ENCODE data around the gene BSN.
A peak's percentile ranks its signal among the peaks of the same experiment; 100 is the strongest.

BSN gene

DNA sequence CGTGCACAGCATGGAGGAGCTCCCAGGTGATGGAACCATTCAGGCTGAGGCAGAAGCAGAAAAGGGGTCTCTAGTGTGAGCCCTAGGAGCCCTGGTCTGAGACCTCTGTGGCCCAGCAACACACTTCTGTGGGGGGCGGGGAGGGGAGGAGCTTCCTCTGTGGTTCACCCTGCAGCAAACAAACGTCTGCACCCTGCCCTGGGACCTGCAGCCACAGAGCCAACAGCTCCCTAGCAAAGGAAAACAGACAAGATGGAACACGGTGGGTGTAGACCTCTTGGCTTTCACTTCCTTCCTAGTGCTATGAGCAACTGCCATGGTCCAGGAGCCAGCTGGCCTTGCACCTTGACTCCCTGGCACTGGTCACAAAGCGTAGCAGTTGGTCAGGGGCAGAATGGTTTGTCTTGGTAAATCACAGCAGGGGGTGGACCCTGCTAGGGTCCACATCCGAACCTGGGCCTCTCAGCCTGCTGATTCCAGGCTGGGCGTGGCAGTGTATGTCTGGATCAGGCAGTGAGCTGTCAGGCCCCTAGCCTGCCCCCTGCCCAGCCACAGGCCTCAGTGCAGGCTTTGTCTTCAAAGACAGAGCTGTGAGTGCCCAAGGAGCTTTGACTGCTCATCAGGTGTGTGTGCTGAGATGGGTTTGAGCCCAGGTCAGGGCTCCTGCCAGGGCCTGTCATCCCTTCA is 158.5 kb downstream of the BSN start:
- H3K27ac ChIP-seq (ENCODE audit: extremely low read depth, low read depth, low read length), result no peak overlapping the region
- H3K4me1 ChIP-seq (ENCODE audit: control insufficient read depth, insufficient read depth, low read length), result no peaks in the 10 kb centered on the region
- H3K9me3 ChIP-seq (ENCODE audit: control insufficient read depth, insufficient read depth, low read depth, low read length), result no peaks in the 10 kb centered on the region
- TF ChIP-seq, protein P1, sequence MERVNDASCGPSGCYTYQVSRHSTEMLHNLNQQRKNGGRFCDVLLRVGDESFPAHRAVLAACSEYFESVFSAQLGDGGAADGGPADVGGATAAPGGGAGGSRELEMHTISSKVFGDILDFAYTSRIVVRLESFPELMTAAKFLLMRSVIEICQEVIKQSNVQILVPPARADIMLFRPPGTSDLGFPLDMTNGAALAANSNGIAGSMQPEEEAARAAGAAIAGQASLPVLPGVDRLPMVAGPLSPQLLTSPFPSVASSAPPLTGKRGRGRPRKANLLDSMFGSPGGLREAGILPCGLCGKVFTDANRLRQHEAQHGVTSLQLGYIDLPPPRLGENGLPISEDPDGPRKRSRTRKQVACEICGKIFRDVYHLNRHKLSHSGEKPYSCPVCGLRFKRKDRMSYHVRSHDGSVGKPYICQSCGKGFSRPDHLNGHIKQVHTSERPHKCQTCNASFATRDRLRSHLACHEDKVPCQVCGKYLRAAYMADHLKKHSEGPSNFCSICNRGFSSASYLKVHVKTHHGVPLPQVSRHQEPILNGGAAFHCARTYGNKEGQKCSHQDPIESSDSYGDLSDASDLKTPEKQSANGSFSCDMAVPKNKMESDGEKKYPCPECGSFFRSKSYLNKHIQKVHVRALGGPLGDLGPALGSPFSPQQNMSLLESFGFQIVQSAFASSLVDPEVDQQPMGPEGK (tag by site-specific recombination; IDR thresholded peaks at IDR 0.05), result no peak
- no peak for TF ChIP-seq ZNF311 (tag by site-specific recombination; IDR thresholded peaks at IDR 0.05; ENCODE audit: borderline replicate concordance)
- TF ChIP-seq ZNF2 (tag by site-specific recombination; IDR thresholded peaks at IDR 0.05), result no peak
- TF ChIP-seq MZF1 (tag by site-specific recombination; IDR thresholded peaks at IDR 0.05; ENCODE audit: borderline replicate concordance), result no peak
- no peak for TF ChIP-seq RBAK (tag by site-specific recombination; IDR thresholded peaks at IDR 0.05)
- no peak for TF ChIP-seq ZNF121 (tag by site-specific recombination; IDR thresholded peaks at IDR 0.05)
- H3K4me3 ChIP-seq (ENCODE audit: low read depth, low read length), result no peak overlapping the region
- peaks cover 0 to 56% of the 10 kb centered on the region in 2 experiments; a peak in 2 of 3 replicates for H3K36me3 ChIP-seq (ENCODE audit: control insufficient read depth in 2 of 2, insufficient read depth in 1 of 2, low read length in 2 of 2)
- ChIA-PET POLR2A (no interaction called here), CTCF (interaction anchor here (1.1 kb wide), 1 partner anchor 10 kb away, joined by 3 read pairs; no protein-coding TSS in a partner anchor)

DNA sequence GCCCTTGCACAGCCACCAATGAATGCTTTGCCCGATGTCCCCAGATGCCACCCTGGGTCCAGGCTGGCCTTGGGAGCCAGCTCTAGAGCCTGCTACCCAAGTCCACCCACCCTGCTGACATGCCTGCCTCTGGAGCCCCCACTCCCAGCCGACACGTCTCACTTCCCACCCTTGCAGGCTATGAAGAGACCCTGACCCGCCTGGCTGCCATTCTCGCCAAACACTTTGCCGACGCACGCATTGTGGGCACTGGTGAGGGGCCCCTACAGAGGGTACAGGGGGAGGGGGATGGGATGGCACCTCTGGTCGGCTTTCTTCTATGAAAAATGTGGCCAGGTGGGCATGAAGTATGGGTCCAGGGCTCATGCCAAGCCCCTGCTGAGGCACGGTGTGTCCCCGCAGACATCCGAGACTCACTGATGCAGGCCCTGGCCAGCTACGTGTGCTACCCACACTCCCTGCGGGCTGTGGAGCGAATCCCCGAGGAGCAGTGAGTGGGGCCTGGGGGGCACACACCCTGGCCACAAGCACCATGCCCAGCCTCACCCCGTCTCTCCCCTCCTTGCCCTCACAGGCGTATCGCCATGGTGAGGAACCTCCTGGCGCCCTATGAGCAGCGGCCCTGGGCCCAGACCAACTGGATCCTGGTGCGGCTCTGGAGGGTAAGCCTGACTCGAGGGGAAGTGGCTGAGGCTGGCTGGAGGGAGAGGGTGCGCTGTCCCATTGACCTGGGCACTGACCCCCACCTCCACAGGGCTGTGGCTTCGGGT is 159.2 kb downstream of the BSN start:
- no peak overlapping the region for H3K4me3 ChIP-seq (ENCODE audit: low read depth, low read length)
- CTCF ChIA-PET, result no interaction called here

DNA sequence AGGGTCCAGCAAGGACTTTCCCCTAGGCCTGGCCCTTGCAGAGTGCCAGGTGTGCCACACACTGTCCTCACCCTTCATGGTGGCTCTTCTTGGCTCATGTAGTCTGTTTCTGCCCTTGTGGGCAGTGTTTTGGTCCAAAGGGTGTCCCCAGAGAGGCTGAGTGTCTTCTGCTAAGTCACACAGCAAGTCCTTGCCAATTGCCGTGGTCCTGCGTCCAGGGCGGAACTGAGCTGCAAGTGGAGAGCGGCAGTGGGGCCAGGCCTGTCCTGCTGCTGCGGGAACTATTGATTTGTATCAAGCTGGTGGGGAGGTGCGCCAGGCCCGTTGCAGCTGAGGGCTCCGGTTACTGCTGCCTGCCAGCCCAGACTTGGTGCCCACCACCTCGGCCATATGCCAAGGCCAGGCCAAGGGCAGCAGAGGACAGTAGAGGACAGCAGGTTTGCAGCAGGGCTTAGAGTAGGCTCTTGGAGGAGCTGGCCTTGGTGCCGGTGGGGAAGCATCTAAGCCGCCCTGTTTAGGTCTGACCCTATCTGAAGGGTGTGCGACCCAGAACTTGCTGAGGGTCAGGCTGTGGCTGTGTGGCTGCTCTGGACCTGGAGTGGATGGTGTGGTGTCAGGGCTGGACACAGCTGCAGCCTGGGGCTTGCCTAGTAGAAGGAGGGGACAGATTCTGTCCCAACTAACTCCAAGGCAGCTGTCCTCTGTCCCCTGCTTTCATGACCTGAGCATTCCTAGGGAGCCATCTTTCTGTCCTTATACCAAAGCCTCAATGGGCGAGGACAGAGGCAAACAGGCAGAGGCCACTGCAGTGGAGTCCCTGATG is 160.7 kb downstream of the BSN start:
- Histone ChIP-seq H3K27ac (ENCODE audit: extremely low read depth, low read depth, low read length) (no peak overlapping the region), H3K36me3 (ENCODE audit: control insufficient read depth in 2 of 2, insufficient read depth in 1 of 2, low read length in 2 of 2) (peaks cover 0 to 66% of the 10 kb centered on the region in 2 experiments; a peak in 2 of 3 replicates), H3K4me1 (ENCODE audit: control insufficient read depth, insufficient read depth, low read length) (no peaks in the 10 kb centered on the region), H3K9me3 (ENCODE audit: control insufficient read depth, insufficient read depth, low read depth, low read length) (no peaks in the 10 kb centered on the region), H3K4me3 (ENCODE audit: low read depth, low read length) (no peak overlapping the region)
- ChIA-PET POLR2A (interaction anchor here (1.3 kb wide), 1 partner anchor 8 kb away, joined by 9 read pairs; the partner anchor contains the start of gene GMPPB), CTCF (no interaction called here)
- TF ChIP-seq ZNF555 (tag by site-specific recombination; conservative IDR thresholded peaks at IDR 0.05) (no peak), ZNF558 (tag by site-specific recombination; IDR thresholded peaks at IDR 0.05) (no peak)
- TF ChIP-seq, protein P2, sequence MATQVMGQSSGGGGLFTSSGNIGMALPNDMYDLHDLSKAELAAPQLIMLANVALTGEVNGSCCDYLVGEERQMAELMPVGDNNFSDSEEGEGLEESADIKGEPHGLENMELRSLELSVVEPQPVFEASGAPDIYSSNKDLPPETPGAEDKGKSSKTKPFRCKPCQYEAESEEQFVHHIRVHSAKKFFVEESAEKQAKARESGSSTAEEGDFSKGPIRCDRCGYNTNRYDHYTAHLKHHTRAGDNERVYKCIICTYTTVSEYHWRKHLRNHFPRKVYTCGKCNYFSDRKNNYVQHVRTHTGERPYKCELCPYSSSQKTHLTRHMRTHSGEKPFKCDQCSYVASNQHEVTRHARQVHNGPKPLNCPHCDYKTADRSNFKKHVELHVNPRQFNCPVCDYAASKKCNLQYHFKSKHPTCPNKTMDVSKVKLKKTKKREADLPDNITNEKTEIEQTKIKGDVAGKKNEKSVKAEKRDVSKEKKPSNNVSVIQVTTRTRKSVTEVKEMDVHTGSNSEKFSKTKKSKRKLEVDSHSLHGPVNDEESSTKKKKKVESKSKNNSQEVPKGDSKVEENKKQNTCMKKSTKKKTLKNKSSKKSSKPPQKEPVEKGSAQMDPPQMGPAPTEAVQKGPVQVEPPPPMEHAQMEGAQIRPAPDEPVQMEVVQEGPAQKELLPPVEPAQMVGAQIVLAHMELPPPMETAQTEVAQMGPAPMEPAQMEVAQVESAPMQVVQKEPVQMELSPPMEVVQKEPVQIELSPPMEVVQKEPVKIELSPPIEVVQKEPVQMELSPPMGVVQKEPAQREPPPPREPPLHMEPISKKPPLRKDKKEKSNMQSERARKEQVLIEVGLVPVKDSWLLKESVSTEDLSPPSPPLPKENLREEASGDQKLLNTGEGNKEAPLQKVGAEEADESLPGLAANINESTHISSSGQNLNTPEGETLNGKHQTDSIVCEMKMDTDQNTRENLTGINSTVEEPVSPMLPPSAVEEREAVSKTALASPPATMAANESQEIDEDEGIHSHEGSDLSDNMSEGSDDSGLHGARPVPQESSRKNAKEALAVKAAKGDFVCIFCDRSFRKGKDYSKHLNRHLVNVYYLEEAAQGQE (tag by site-specific recombination; IDR thresholded peaks at IDR 0.05), result peak; percentile 79
- TF ChIP-seq, protein P3, sequence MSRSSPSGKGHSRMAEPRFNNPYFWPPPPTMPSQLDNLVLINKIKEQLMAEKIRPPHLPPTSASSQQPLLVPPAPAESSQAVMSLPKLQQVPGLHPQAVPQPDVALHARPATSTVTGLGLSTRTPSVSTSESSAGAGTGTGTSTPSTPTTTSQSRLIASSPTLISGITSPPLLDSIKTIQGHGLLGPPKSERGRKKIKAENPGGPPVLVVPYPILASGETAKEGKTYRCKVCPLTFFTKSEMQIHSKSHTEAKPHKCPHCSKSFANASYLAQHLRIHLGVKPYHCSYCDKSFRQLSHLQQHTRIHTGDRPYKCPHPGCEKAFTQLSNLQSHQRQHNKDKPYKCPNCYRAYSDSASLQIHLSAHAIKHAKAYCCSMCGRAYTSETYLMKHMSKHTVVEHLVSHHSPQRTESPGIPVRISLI (tag by site-specific recombination; IDR thresholded peaks at IDR 0.05), result no peak

More for the DNA sequence above, 159.2 kb downstream of the BSN start:
- Histone ChIP-seq H3K36me3 (ENCODE audit: control insufficient read depth in 2 of 2, insufficient read depth in 1 of 2, low read length in 2 of 2) (peaks cover 0 to 58% of the 10 kb centered on the region in 2 experiments; a peak in 2 of 3 replicates), H3K27ac (ENCODE audit: extremely low read depth, low read depth, low read length) (no peak overlapping the region), H3K9me3 (ENCODE audit: control insufficient read depth, insufficient read depth, low read depth, low read length) (no peaks in the 10 kb centered on the region), H3K4me1 (ENCODE audit: control insufficient read depth, insufficient read depth, low read length) (no peaks in the 10 kb centered on the region)
- TF ChIP-seq ZNF501 (tag by site-specific recombination; IDR thresholded peaks at IDR 0.05), result no peak
- TF ChIP-seq, protein P4, sequence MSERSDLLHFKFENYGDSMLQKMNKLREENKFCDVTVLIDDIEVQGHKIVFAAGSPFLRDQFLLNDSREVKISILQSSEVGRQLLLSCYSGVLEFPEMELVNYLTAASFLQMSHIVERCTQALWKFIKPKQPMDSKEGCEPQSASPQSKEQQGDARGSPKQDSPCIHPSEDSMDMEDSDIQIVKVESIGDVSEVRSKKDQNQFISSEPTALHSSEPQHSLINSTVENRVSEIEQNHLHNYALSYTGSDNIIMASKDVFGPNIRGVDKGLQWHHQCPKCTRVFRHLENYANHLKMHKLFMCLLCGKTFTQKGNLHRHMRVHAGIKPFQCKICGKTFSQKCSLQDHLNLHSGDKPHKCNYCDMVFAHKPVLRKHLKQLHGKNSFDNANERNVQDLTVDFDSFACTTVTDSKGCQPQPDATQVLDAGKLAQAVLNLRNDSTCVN (tag by site-specific recombination; optimal IDR thresholded peaks at IDR 0.05), result no peak
- no peak for TF ChIP-seq ZNF146 (tag by site-specific recombination; IDR thresholded peaks at IDR 0.05)
- no peak for TF ChIP-seq ZNF16 (tag by site-specific recombination; IDR thresholded peaks at IDR 0.05; ENCODE audit: low read depth)
- no peak for TF ChIP-seq KLF9 (tag by site-specific recombination; IDR thresholded peaks at IDR 0.05; ENCODE audit: low read depth)
- TF ChIP-seq KLF8 (tag by site-specific recombination; IDR thresholded peaks at IDR 0.05), result no peak
- TF ChIP-seq ZNF23 (tag by site-specific recombination; IDR thresholded peaks at IDR 0.05; ENCODE audit: borderline replicate concordance), result no peak
- POLR2A ChIA-PET, result no interaction called here
